Vagina (tissue), 2 donors: ENCODE measurements around the gene GP1BB. TPM values are rescaled to one million over a fixed set of nuclear protein-coding genes. Genes with fewer than 3 reads are reported as not detected.

ENCODE experiments used
- DNase-seq, 2 donors: peaks; one replicate each; pipeline ENCODE4 v3.0.0-alpha.2; 2017; ENCODE audit errors: extremely low spot score in 2 of 2
- H3K27ac ChIP-seq: fragments of 200-600 bp; sonication (generic); one replicate; pipeline ENCODE4 v1.5.1; 2019
- H3K27me3 ChIP-seq: fragments of 200-600 bp; sonication (generic); one replicate; pipeline ENCODE4 v1.5.1; 2019
- H3K36me3 ChIP-seq, 2 donors: fragments of 200-600 bp; sonication (generic); one replicate each; pipeline ENCODE4 v1.5.1; 2017 to 2019
- H3K4me1 ChIP-seq: fragments of 200-600 bp; sonication (generic); one replicate; pipeline ENCODE4 v1.5.1; 2019
- H3K4me3 ChIP-seq, 2 donors: fragments of 200-600 bp; sonication (generic); 1 replicate in 1 of 2; 2 replicates in 1 of 2; pipeline ENCODE4 v1.5.1; 2016 to 2019
- H3K9me3 ChIP-seq: fragments of 200-600 bp; sonication (generic); one replicate; pipeline ENCODE4 v1.5.1; 2019
- POLR2A ChIP-seq, 2 donors: fragments of 450-650 bp; IDR thresholded peaks; one replicate each; pipeline ENCODE4 v1.6.1; 2017; ENCODE audit warnings: antibody characterized with exemption in 2 of 2, mild to moderate bottlenecking in 2 of 2, moderate library complexity in 2 of 2
- POLR2AphosphoS5 ChIP-seq, 2 donors: sonication (generic); formaldehyde crosslinking; IDR thresholded peaks; one replicate each; pipeline ENCODE4 v1.9.0; 2017; ENCODE audit warnings: antibody characterized with exemption in 2 of 2, mild to moderate bottlenecking in 2 of 2, low read depth in 1 of 2; ENCODE audit not compliant: insufficient read depth in 1 of 2
- intact Hi-C: fragments of 100-400 bp; cut with DNase I; formaldehyde crosslinking; loops from one replicate; pipeline ENCODE4 v1.15.1; 2023
- total RNA-seq: library from RNA; depleted of rRNA; stranded (reverse); fragments of >200 nt; gene quantifications from one replicate; pipeline ENCODE4 v1.2.3, GENCODE V29; 2016
- TF ChIP-seq, protein P1 (sequence below), 3 experiments: fragments of 450-650 bp in 2 of 3; fragments of 200-600 bp in 1 of 3; sonication (generic) in 1 of 3; IDR thresholded peaks; one replicate each; pipeline ENCODE4 v1.5.1; 2017 to 2019; ENCODE audit warnings: antibody characterized with exemption in 3 of 3, mild to moderate bottlenecking in 2 of 3, moderate library complexity in 2 of 3

GP1BB gene
- total RNA-seq, 1 donor from 2014 or later: 14.5 TPM

GRCh38 chr22:19766511-19767426 is 43.4 kb downstream of the GP1BB start:
- intact Hi-C loops: no loop called here

DNA sequence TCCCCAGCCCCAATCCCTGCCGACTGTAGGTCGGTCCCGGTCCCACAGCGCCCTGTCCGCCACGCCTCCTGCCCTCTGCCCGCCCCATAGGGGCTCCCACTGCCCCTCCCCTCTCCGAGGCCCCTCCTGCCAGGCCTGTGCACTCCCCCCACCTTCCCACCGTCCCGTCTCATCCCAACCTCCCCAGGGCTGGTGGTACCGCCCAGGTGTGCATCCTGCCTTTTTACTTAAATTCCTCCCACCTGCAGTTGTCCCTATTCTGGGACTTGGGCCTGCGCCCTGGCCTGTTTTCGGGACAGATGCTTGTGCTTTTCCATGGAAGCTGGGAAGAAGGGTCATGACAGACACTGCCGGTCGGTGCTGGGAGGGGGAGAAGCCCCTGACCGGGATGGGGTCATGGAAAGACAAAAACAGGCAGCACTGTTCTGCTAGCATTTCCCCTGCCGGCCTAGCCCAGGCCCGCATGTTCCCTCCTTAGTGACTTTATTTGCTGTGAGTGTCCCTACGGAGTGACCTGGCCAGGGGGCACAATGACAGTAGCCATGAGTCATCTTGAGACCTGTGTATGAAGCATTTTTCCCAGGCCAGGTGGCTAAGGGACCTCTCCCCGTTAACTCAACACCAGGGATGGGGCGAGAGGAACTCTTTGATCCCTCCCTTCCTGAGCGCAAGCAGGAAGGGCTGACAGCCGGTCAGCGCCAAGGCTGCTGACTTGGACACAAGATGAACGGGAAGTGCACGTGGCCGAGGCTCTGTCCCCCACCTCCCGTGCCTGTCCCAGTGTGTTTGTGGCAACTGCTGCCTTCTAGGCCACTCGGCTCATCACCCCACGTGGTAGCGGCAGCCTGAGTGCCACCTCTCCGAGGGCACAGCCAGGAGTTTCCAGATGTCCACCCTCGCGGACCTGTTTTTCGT is 44.3 kb downstream of the GP1BB start:
- TF ChIP-seq, protein P1, sequence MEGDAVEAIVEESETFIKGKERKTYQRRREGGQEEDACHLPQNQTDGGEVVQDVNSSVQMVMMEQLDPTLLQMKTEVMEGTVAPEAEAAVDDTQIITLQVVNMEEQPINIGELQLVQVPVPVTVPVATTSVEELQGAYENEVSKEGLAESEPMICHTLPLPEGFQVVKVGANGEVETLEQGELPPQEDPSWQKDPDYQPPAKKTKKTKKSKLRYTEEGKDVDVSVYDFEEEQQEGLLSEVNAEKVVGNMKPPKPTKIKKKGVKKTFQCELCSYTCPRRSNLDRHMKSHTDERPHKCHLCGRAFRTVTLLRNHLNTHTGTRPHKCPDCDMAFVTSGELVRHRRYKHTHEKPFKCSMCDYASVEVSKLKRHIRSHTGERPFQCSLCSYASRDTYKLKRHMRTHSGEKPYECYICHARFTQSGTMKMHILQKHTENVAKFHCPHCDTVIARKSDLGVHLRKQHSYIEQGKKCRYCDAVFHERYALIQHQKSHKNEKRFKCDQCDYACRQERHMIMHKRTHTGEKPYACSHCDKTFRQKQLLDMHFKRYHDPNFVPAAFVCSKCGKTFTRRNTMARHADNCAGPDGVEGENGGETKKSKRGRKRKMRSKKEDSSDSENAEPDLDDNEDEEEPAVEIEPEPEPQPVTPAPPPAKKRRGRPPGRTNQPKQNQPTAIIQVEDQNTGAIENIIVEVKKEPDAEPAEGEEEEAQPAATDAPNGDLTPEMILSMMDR (IDR thresholded peaks at IDR 0.05): no peak
- TF ChIP-seq POLR2A (IDR thresholded peaks at IDR 0.05) (no peak), POLR2AphosphoS5 (IDR thresholded peaks at IDR 0.05; ENCODE audit: insufficient read depth in 1 of 2, low read depth in 1 of 2) (peak; percentile 45)
- no peaks in the 10 kb centered on the region for H3K9me3 ChIP-seq
- intact Hi-C loops: no loop called here
- H3K4me3 ChIP-seq: peak overlapping the region; percentile 41 to 44
- peak overlapping the region; percentile 21 for H3K27ac ChIP-seq
- H3K27me3 ChIP-seq: no peaks in the 10 kb centered on the region
- peaks cover 19% of the 10 kb centered on the region for H3K4me1 ChIP-seq
- no peaks in the 10 kb centered on the region for H3K36me3 ChIP-seq
- no peak for DNase-seq

More at GRCh38 chr22:19766511-19767426, 43.4 kb downstream of the GP1BB start:
- Histone ChIP-seq H3K4me1 (peaks cover 19% of the 10 kb centered on the region), H3K27ac (peak overlapping the region; percentile 21), H3K9me3 (no peaks in the 10 kb centered on the region), H3K4me3 (peak overlapping the region; percentile 41 to 44), H3K27me3 (no peaks in the 10 kb centered on the region), H3K36me3 (no peaks in the 10 kb centered on the region)
- no peak for DNase-seq
- TF ChIP-seq POLR2AphosphoS5 (IDR thresholded peaks at IDR 0.05; ENCODE audit: insufficient read depth in 1 of 2, low read depth in 1 of 2) (no peak), POLR2A (IDR thresholded peaks at IDR 0.05) (no peak)
- TF ChIP-seq, protein P1 (IDR thresholded peaks at IDR 0.05): no peak

- Histone ChIP-seq H3K36me3 (no peaks in the 10 kb centered on the region), H3K27me3 (no peaks in the 10 kb centered on the region), H3K4me1 (peaks cover 19% of the 10 kb centered on the region), H3K27ac (no peak overlapping the region), H3K9me3 (no peaks in the 10 kb centered on the region), H3K4me3 (no peak overlapping the region)
- no peak for DNase-seq
- intact Hi-C loops: no loop called here
- TF ChIP-seq, protein P1 (IDR thresholded peaks at IDR 0.05): no peak
- no peak for TF ChIP-seq POLR2AphosphoS5 (IDR thresholded peaks at IDR 0.05; ENCODE audit: insufficient read depth in 1 of 2, low read depth in 1 of 2)
- TF ChIP-seq POLR2A (IDR thresholded peaks at IDR 0.05): no peak
Observed at GRCh38 chr22:19769393-19769715, 46.0 kb downstream of the GP1BB start.

GRCh38 chr22:19770349-19771220 is 47.2 kb downstream of the GP1BB start:
- TF ChIP-seq POLR2AphosphoS5 (IDR thresholded peaks at IDR 0.05; ENCODE audit: insufficient read depth in 1 of 2, low read depth in 1 of 2): no peak
- no peak for TF ChIP-seq POLR2A (IDR thresholded peaks at IDR 0.05)
- TF ChIP-seq, protein P1 (IDR thresholded peaks at IDR 0.05): no peak
- no peak for DNase-seq

More at GRCh38 chr22:19770349-19771220, 47.2 kb downstream of the GP1BB start:
- intact Hi-C loops: no loop called here
- Histone ChIP-seq H3K4me1 (peaks cover 16% of the 10 kb centered on the region), H3K9me3 (no peaks in the 10 kb centered on the region), H3K27me3 (no peaks in the 10 kb centered on the region), H3K36me3 (no peaks in the 10 kb centered on the region), H3K4me3 (no peak overlapping the region), H3K27ac (no peak overlapping the region)
